IMR-90 (cell line): ENCODE measurements around the gene NR5A2.
"Not testable (repeated sequence)": the region's sequence is repeated elsewhere in the genome, so short reads cannot be mapped to it uniquely, and the experiment has no call there.

Experiments used
- CTCF ChIP-seq: conservative IDR thresholded peaks from 2 replicates; pipeline ENCODE4 v1.5.1; 2012; ENCODE audit warnings: mild to moderate bottlenecking, low read depth, low read length, improper control_type of control experiment
- POLR2A ChIP-seq: IDR thresholded peaks from 2 replicates; pipeline ENCODE4 v1.6.1; 2012; ENCODE audit warnings: mild to moderate bottlenecking, low read depth, low read length

GRCh38 chr1:200187332-200187731, 159.8 kb downstream of the NR5A2 start:
- not testable (repeated sequence) for TF ChIP-seq CTCF, POLR2A
